ENCODE data around the gene OGDHL. TPM values are rescaled to one million over a fixed set of nuclear protein-coding genes. Genes with fewer than 3 reads are reported as not detected.
"Not testable (repeated sequence)": the region's sequence is repeated elsewhere in the genome, so short reads cannot be mapped to it uniquely, and the experiment has no call there.

OGDHL gene
- under 1 TPM; 0.09 to 0.35 TPM for total RNA-seq

GRCh38 chr10:49761789-49762565 is at the start of gene OGDHL:
OGDHL (minus strand) TSS chr10:49762323; CDS start chr10:49758592, 3,731 bp downstream.
- Mint-ChIP-seq H3K4me1 (peaks cover 3% of the 10 kb centered on the region), H3K4me3 (peak within 1 kb of the TSS; percentile 22), H3K27me3 (peaks cover 31% of the 10 kb centered on the region), H3K36me3 (no peaks in the 10 kb centered on the region), H3K9me3 (ENCODE audit: low read depth) (no peaks in the 10 kb centered on the region), H3K27ac (no peak within 1 kb of the TSS)
- CTCF ChIA-PET: no interaction called here
- DNase-seq (peak; percentile 68), ATAC-seq (peak; percentile 81)

- Mint-ChIP-seq H3K27ac (no peak overlapping the region), H3K4me3 (no peak overlapping the region), H3K27me3 (peaks cover 21% of the 10 kb centered on the region), H3K9me3 (ENCODE audit: low read depth) (peaks cover 3% of the 10 kb centered on the region), H3K4me1 (no peaks in the 10 kb centered on the region), H3K36me3 (no peaks in the 10 kb centered on the region)
- no peak for ATAC-seq
- CTCF ChIA-PET: no interaction called here
- DNase-seq: no peak
Observed at GRCh38 chr10:49803988-49804387, 41.9 kb upstream of the OGDHL start.

- no peaks in the 10 kb centered on the region for H3K36me3 Mint-ChIP-seq
- H3K27me3 Mint-ChIP-seq: peaks cover 24% of the 10 kb centered on the region
- no peak overlapping the region for H3K4me3 Mint-ChIP-seq
- no peak for ATAC-seq
- CTCF ChIA-PET: no interaction called here
- H3K4me1 Mint-ChIP-seq: no peaks in the 10 kb centered on the region
- H3K9me3 Mint-ChIP-seq (ENCODE audit: low read depth): no peaks in the 10 kb centered on the region
- no peak overlapping the region for H3K27ac Mint-ChIP-seq
- DNase-seq: no peak
Observed at GRCh38 chr10:49798275-49798674, 36.2 kb upstream of the OGDHL start.

GRCh38 chr10:49791100-49791499 is 29.0 kb upstream of the OGDHL start:
- DNase-seq (no peak), ATAC-seq (no peak)
- Mint-ChIP-seq H3K36me3 (no peaks in the 10 kb centered on the region), H3K27ac (no peak overlapping the region), H3K9me3 (ENCODE audit: low read depth) (no peaks in the 10 kb centered on the region), H3K4me3 (no peak overlapping the region), H3K4me1 (no peaks in the 10 kb centered on the region), H3K27me3 (no peaks in the 10 kb centered on the region)
- CTCF ChIA-PET: no interaction called here

GRCh38 chr10:49784681-49785080 is 22.6 kb upstream of the OGDHL start:
- Mint-ChIP-seq H3K4me3 (no peak overlapping the region), H3K36me3 (no peaks in the 10 kb centered on the region), H3K27me3 (peaks cover 16% of the 10 kb centered on the region), H3K4me1 (no peaks in the 10 kb centered on the region), H3K9me3 (ENCODE audit: low read depth) (no peaks in the 10 kb centered on the region), H3K27ac (no peak overlapping the region)
- no peak for ATAC-seq
- no peak for DNase-seq
- CTCF ChIA-PET: no interaction called here

GRCh38 chr10:49783645-49784044 is 21.5 kb upstream of the OGDHL start:
- Mint-ChIP-seq H3K4me1 (no peaks in the 10 kb centered on the region), H3K4me3 (no peak overlapping the region), H3K36me3 (no peaks in the 10 kb centered on the region), H3K27ac (no peak overlapping the region), H3K27me3 (peaks cover 16% of the 10 kb centered on the region), H3K9me3 (ENCODE audit: low read depth) (no peaks in the 10 kb centered on the region)
- ATAC-seq (no peak), DNase-seq (no peak)
- CTCF ChIA-PET: no interaction called here

- no peak for ATAC-seq
- H3K4me3 Mint-ChIP-seq: no peak overlapping the region
- no peak for DNase-seq
- H3K27me3 Mint-ChIP-seq: peaks cover 16% of the 10 kb centered on the region
- no peak overlapping the region for H3K27ac Mint-ChIP-seq
- no peaks in the 10 kb centered on the region for H3K36me3 Mint-ChIP-seq
- CTCF ChIA-PET: no interaction called here
- no peaks in the 10 kb centered on the region for H3K4me1 Mint-ChIP-seq
- no peaks in the 10 kb centered on the region for H3K9me3 Mint-ChIP-seq (ENCODE audit: low read depth)
Observed at GRCh38 chr10:49781247-49781646, 19.1 kb upstream of the OGDHL start.

- Mint-ChIP-seq H3K27me3 (peaks cover 2% of the 10 kb centered on the region), H3K9me3 (ENCODE audit: low read depth) (no peaks in the 10 kb centered on the region), H3K4me3 (no peak overlapping the region), H3K27ac (no peak overlapping the region), H3K4me1 (no peaks in the 10 kb centered on the region), H3K36me3 (no peaks in the 10 kb centered on the region)
- ATAC-seq (no peak), DNase-seq (no peak)
- CTCF ChIA-PET: no interaction called here
Observed at GRCh38 chr10:49778197-49778596, 16.1 kb upstream of the OGDHL start.

GRCh38 chr10:49776851-49777250 is 14.7 kb upstream of the OGDHL start:
- Mint-ChIP-seq H3K27me3 (peaks cover 14% of the 10 kb centered on the region), H3K27ac (no peak overlapping the region), H3K36me3 (no peaks in the 10 kb centered on the region), H3K4me3 (no peak overlapping the region), H3K9me3 (ENCODE audit: low read depth) (no peaks in the 10 kb centered on the region), H3K4me1 (no peaks in the 10 kb centered on the region)
- DNase-seq (no peak), ATAC-seq (no peak)
- CTCF ChIA-PET: no interaction called here

- Mint-ChIP-seq H3K4me1 (no peaks in the 10 kb centered on the region), H3K27ac (no peak overlapping the region), H3K4me3 (no peak overlapping the region), H3K36me3 (no peaks in the 10 kb centered on the region), H3K9me3 (ENCODE audit: low read depth) (no peaks in the 10 kb centered on the region), H3K27me3 (peaks cover 25% of the 10 kb centered on the region)
- CTCF ChIA-PET: no interaction called here
- DNase-seq (no peak), ATAC-seq (no peak)
Observed at GRCh38 chr10:49775014-49775413, 12.9 kb upstream of the OGDHL start.

- H3K4me3 Mint-ChIP-seq; H3K36me3 Mint-ChIP-seq; H3K4me1 Mint-ChIP-seq; H3K9me3 Mint-ChIP-seq (ENCODE audit: low read depth); ATAC-seq; DNase-seq; H3K27ac Mint-ChIP-seq: not testable (repeated sequence)
- peaks cover 35% of the 10 kb centered on the region for H3K27me3 Mint-ChIP-seq
- CTCF ChIA-PET: interaction anchor here (1.6 kb wide), 1 partner anchor 180 kb away, joined by 5 read pairs; no protein-coding TSS in a partner anchor
Observed at GRCh38 chr10:49772944-49773343, 10.8 kb upstream of the OGDHL start.

GRCh38 chr10:49771046-49771445 is 8.9 kb upstream of the OGDHL start:
- H3K36me3 Mint-ChIP-seq; ATAC-seq; H3K4me3 Mint-ChIP-seq; DNase-seq; H3K4me1 Mint-ChIP-seq; H3K9me3 Mint-ChIP-seq (ENCODE audit: low read depth); H3K27ac Mint-ChIP-seq: not testable (repeated sequence)
- CTCF ChIA-PET: interaction anchor here (0.9 kb wide), 1 partner anchor 178 kb away, joined by 3 read pairs; no protein-coding TSS in a partner anchor
- H3K27me3 Mint-ChIP-seq: peaks cover 52% of the 10 kb centered on the region

- Mint-ChIP-seq H3K9me3 (ENCODE audit: low read depth) (no peaks in the 10 kb centered on the region), H3K36me3 (no peaks in the 10 kb centered on the region), H3K4me1 (no peaks in the 10 kb centered on the region), H3K27me3 (peaks cover 52% of the 10 kb centered on the region), H3K4me3 (no peak overlapping the region), H3K27ac (no peak overlapping the region)
- ATAC-seq (no peak), DNase-seq (no peak)
- CTCF ChIA-PET: no interaction called here
Observed at GRCh38 chr10:49769692-49770091, 7.6 kb upstream of the OGDHL start.

GRCh38 chr10:49768731-49769130 is 6.6 kb upstream of the OGDHL start:
- no peak overlapping the region for H3K27ac Mint-ChIP-seq
- H3K9me3 Mint-ChIP-seq (ENCODE audit: low read depth): no peaks in the 10 kb centered on the region
- no peaks in the 10 kb centered on the region for H3K4me1 Mint-ChIP-seq
- H3K27me3 Mint-ChIP-seq: peaks cover 58% of the 10 kb centered on the region
- CTCF ChIA-PET: no interaction called here
- no peaks in the 10 kb centered on the region for H3K36me3 Mint-ChIP-seq
- ATAC-seq (no peak), DNase-seq (no peak)
- H3K4me3 Mint-ChIP-seq: no peak overlapping the region

All from activated CD8-positive, alpha-beta memory T cell treated with anti-CD3 and anti-CD28 coated beads, Interleukin-2, amount 10 ng/mL, durations not matched to agents 7 days and 5 days (primary cell).